GM23338 (cell line): ENCODE results near the gene CERT1. TPM values are rescaled to one million over a fixed set of nuclear protein-coding genes. Genes with fewer than 3 reads are reported as not detected.

ENCODE experiments used
- ATAC-seq: fragments of 200-7000 bp; cut with Tn5 transposase; 3 replicates; pipeline ENCODE4 v1.9.1; 2020
- DNase-seq: peaks from one replicate; pipeline ENCODE4 v3.0.0-alpha.2; 2015; ENCODE audit warnings: low spot score
- H2AFZ ChIP-seq: fragments of 200-600 bp; sonication (generic); 2 replicates; pipeline ENCODE4 v1.8.0; 2016; ENCODE audit warnings: antibody characterized with exemption, mild to moderate bottlenecking, moderate library complexity
- H3F3A ChIP-seq: fragments of 200-600 bp; sonication (generic); replicated peaks from 2 replicates; pipeline ENCODE4 v1.8.0; 2017; ENCODE audit warnings: antibody characterized with exemption, mixed run types, low read depth
- H3K27ac ChIP-seq: fragments of 200-600 bp; sonication (generic); 2 replicates; pipeline ENCODE4 v1.6.1; 2016; ENCODE audit warnings: low read depth
- H3K27me3 ChIP-seq: fragments of 200-600 bp; sonication (generic); 2 replicates; pipeline ENCODE4 v1.8.0; 2016; ENCODE audit warnings: mild to moderate bottlenecking, mixed run types, moderate library complexity; ENCODE audit not compliant: insufficient read depth
- H3K36me3 ChIP-seq: fragments of 200-600 bp; sonication (generic); 2 replicates; pipeline ENCODE4 v1.8.0; 2016; ENCODE audit warnings: mild to moderate bottlenecking; ENCODE audit not compliant: insufficient read depth
- H3K4me1 ChIP-seq: fragments of 200-600 bp; sonication (generic); 2 replicates; pipeline ENCODE4 v1.8.0; 2016; ENCODE audit warnings: mild to moderate bottlenecking, moderate library complexity; ENCODE audit not compliant: insufficient read depth
- H3K4me2 ChIP-seq: fragments of 200-600 bp; sonication (generic); 2 replicates; pipeline ENCODE4 v1.7.1; 2017; ENCODE audit warnings: mixed run types
- H3K4me3 ChIP-seq: fragments of 200-600 bp; sonication (generic); 2 replicates; pipeline ENCODE4 v1.6.1; 2016; ENCODE audit warnings: mixed run types
- H3K79me2 ChIP-seq: fragments of 200-600 bp; sonication (generic); replicated peaks from 2 replicates; pipeline ENCODE4 v1.8.0; 2017; ENCODE audit warnings: mild to moderate bottlenecking; ENCODE audit not compliant: insufficient read depth
- H3K9me2 ChIP-seq: fragments of 200-600 bp; sonication (generic); 2 replicates; pipeline ENCODE4 v1.8.0; 2017; ENCODE audit not compliant: insufficient read depth
- H4K20me1 ChIP-seq: fragments of 200-600 bp; sonication (generic); replicated peaks from 2 replicates; pipeline ENCODE4 v1.8.0; 2017; ENCODE audit warnings: mild to moderate bottlenecking; ENCODE audit not compliant: insufficient read depth
- H3K27ac Mint-ChIP-seq: 2 replicates; pipeline ENCODE4 v1.8.0; 2020; ENCODE audit warnings: inconsistent platforms, mild to moderate bottlenecking, moderate library complexity, mixed read lengths
- H3K27me3 Mint-ChIP-seq: 3 replicates; pipeline ENCODE4 v1.8.0; 2022; ENCODE audit warnings: low read depth, mild to moderate bottlenecking, moderate library complexity, mixed read lengths, inconsistent platforms; ENCODE audit not compliant: insufficient read depth, poor library complexity
- H3K36me3 Mint-ChIP-seq: 3 replicates; pipeline ENCODE4 v1.8.0; 2021; ENCODE audit warnings: low read depth, mild to moderate bottlenecking, inconsistent platforms, moderate library complexity, mixed read lengths
- H3K4me1 Mint-ChIP-seq: 3 replicates; pipeline ENCODE4 v1.8.0; 2020; ENCODE audit warnings: mild to moderate bottlenecking, inconsistent platforms, mixed read lengths
- H3K4me3 Mint-ChIP-seq: 3 replicates; pipeline ENCODE4 v1.8.0; 2021; ENCODE audit warnings: moderate library complexity, mild to moderate bottlenecking, inconsistent platforms, mixed read lengths
- H3K9me3 Mint-ChIP-seq: 3 replicates; pipeline ENCODE4 v1.8.0; 2020; ENCODE audit warnings: moderate library complexity, mild to moderate bottlenecking, inconsistent platforms, mixed read lengths
- CREB1 ChIP-seq: fragments of 250-450 bp; sonication (Bioruptor Pico); IDR thresholded peaks from 2 replicates; pipeline ENCODE4 v1.5.0; 2020; ENCODE audit warnings: low read depth, mild to moderate bottlenecking, moderate library complexity
- CTCF ChIP-seq, 2 experiments: fragments of 200-600 bp in 1 of 2; sonication (generic) in 1 of 2; conservative IDR thresholded peaks; 2 replicates each; pipeline versions ENCODE4 v1.5.1 to v1.6.1; 2016 to 2017; ENCODE audit warnings: antibody characterized with exemption in 2 of 2, low read depth in 2 of 2, mild to moderate bottlenecking in 2 of 2, moderate library complexity in 1 of 2
- EZH2 ChIP-seq: fragments of 200-600 bp; sonication (generic); IDR thresholded peaks from one replicate; pipeline ENCODE4 v1.8.0; 2017; ENCODE audit warnings: antibody characterized with exemption, mild to moderate bottlenecking, low read depth; ENCODE audit not compliant: unreplicated experiment
- EZH2phosphoT487 ChIP-seq: fragments of 200-600 bp; sonication (generic); IDR thresholded peaks from one replicate; pipeline ENCODE4 v1.8.1; 2018; ENCODE audit warnings: antibody characterized with exemption; ENCODE audit not compliant: unreplicated experiment
- JUNB ChIP-seq: IDR thresholded peaks from one replicate; pipeline ENCODE4 v1.6.1; 2016; ENCODE audit warnings: antibody characterized with exemption; ENCODE audit not compliant: unreplicated experiment
- NANOG ChIP-seq: IDR thresholded peaks from 2 replicates; pipeline ENCODE4 v1.6.1; 2016; ENCODE audit warnings: antibody characterized with exemption, borderline replicate concordance
- POLR2AphosphoS5 ChIP-seq: IDR thresholded peaks from 2 replicates; pipeline ENCODE4 v1.6.1; 2016; ENCODE audit warnings: antibody characterized with exemption, low read depth
- STAT1 ChIP-seq: IDR thresholded peaks from one replicate; pipeline ENCODE4 v1.6.1; 2016; ENCODE audit warnings: antibody characterized with exemption; ENCODE audit not compliant: unreplicated experiment
- ZNF114 ChIP-seq: fragments of 250-450 bp; sonication (Bioruptor Pico); IDR thresholded peaks from 2 replicates; pipeline ENCODE4 v1.5.0; 2020; ENCODE audit warnings: mild to moderate bottlenecking, moderate library complexity
- ZNF331 ChIP-seq: fragments of 250-450 bp; sonication (Bioruptor Pico); IDR thresholded peaks from 2 replicates; pipeline ENCODE4 v1.5.0; 2020; ENCODE audit warnings: low read depth, mild to moderate bottlenecking, moderate library complexity
- polyA plus RNA-seq: library from polyadenylated mRNA; unstranded; fragments of >200 nt; fragmentation: Nextera tagmentation; extraction: Ambion mirVana; gene quantifications from 2 replicates; pipeline ENCODE4 v1.2.1, GENCODE V29; 2016
- total RNA-seq: library from RNA; depleted of rRNA; stranded (reverse); fragments of >200 nt; shearing (Covaris generic); gene quantifications from 2 replicates; pipeline ENCODE4 v1.2.3, GENCODE V29; 2014
- TF ChIP-seq, protein P1 (sequence below): fragments of 250-450 bp; sonication (Bioruptor Pico); IDR thresholded peaks from 2 replicates; pipeline ENCODE4 v1.5.0; 2020; ENCODE audit warnings: mild to moderate bottlenecking, moderate library complexity
- TF ChIP-seq, protein P2 (sequence below): IDR thresholded peaks from one replicate; pipeline ENCODE4 v1.6.1; 2018; ENCODE audit warnings: antibody characterized with exemption; ENCODE audit not compliant: unreplicated experiment
- TF ChIP-seq, protein P3 (sequence below): IDR thresholded peaks from 2 replicates; pipeline ENCODE4 v1.6.1; 2016; ENCODE audit warnings: antibody characterized with exemption

Gene CERT1
- total and polyA plus RNA-seq, 2 experiments from 2014 or later: 36.5 to 40.7 TPM

- H3K36me3 ChIP-seq: peaks cover 99% of the 10 kb centered on the region
- H2AFZ ChIP-seq: no peak overlapping the region
- DNase-seq (no peak), ATAC-seq (no peak)
- no peak for TF ChIP-seq CREB1 (CRISPR knock-in tag)
- TF ChIP-seq, protein P1, sequence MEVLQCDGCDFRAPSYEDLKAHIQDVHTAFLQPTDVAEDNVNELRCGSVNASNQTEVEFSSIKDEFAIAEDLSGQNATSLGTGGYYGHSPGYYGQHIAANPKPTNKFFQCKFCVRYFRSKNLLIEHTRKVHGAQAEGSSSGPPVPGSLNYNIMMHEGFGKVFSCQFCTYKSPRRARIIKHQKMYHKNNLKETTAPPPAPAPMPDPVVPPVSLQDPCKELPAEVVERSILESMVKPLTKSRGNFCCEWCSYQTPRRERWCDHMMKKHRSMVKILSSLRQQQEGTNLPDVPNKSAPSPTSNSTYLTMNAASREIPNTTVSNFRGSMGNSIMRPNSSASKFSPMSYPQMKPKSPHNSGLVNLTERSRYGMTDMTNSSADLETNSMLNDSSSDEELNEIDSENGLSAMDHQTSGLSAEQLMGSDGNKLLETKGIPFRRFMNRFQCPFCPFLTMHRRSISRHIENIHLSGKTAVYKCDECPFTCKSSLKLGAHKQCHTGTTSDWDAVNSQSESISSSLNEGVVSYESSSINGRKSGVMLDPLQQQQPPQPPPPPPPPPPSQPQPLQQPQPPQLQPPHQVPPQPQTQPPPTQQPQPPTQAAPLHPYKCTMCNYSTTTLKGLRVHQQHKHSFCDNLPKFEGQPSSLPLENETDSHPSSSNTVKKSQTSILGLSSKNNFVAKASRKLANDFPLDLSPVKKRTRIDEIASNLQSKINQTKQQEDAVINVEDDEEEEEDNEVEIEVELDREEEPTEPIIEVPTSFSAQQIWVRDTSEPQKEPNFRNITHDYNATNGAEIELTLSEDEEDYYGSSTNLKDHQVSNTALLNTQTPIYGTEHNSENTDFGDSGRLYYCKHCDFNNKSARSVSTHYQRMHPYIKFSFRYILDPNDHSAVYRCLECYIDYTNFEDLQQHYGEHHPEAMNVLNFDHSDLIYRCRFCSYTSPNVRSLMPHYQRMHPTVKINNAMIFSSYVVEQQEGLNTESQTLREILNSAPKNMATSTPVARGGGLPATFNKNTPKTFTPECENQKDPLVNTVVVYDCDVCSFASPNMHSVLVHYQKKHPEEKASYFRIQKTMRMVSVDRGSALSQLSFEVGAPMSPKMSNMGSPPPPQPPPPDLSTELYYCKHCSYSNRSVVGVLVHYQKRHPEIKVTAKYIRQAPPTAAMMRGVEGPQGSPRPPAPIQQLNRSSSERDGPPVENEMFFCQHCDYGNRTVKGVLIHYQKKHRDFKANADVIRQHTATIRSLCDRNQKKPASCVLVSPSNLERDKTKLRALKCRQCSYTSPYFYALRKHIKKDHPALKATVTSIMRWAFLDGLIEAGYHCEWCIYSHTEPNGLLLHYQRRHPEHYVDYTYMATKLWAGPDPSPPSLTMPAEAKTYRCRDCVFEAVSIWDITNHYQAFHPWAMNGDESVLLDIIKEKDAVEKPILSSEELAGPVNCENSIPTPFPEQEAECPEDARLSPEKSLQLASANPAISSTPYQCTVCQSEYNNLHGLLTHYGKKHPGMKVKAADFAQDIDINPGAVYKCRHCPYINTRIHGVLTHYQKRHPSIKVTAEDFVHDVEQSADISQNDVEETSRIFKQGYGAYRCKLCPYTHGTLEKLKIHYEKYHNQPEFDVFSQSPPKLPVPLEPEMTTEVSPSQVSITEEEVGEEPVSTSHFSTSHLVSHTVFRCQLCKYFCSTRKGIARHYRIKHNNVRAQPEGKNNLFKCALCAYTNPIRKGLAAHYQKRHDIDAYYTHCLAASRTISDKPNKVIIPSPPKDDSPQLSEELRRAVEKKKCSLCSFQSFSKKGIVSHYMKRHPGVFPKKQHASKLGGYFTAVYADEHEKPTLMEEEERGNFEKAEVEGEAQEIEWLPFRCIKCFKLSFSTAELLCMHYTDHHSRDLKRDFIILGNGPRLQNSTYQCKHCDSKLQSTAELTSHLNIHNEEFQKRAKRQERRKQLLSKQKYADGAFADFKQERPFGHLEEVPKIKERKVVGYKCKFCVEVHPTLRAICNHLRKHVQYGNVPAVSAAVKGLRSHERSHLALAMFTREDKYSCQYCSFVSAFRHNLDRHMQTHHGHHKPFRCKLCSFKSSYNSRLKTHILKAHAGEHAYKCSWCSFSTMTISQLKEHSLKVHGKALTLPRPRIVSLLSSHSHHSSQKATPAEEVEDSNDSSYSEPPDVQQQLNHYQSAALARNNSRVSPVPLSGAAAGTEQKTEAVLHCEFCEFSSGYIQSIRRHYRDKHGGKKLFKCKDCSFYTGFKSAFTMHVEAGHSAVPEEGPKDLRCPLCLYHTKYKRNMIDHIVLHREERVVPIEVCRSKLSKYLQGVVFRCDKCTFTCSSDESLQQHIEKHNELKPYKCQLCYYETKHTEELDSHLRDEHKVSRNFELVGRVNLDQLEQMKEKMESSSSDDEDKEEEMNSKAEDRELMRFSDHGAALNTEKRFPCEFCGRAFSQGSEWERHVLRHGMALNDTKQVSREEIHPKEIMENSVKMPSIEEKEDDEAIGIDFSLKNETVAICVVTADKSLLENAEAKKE (CRISPR knock-in tag): no peak
- TF ChIP-seq POLR2AphosphoS5: no peak
- no peak for TF ChIP-seq JUNB
- no peak for TF ChIP-seq ZNF331 (CRISPR knock-in tag)
- TF ChIP-seq STAT1: no peak
- TF ChIP-seq, protein P2, sequence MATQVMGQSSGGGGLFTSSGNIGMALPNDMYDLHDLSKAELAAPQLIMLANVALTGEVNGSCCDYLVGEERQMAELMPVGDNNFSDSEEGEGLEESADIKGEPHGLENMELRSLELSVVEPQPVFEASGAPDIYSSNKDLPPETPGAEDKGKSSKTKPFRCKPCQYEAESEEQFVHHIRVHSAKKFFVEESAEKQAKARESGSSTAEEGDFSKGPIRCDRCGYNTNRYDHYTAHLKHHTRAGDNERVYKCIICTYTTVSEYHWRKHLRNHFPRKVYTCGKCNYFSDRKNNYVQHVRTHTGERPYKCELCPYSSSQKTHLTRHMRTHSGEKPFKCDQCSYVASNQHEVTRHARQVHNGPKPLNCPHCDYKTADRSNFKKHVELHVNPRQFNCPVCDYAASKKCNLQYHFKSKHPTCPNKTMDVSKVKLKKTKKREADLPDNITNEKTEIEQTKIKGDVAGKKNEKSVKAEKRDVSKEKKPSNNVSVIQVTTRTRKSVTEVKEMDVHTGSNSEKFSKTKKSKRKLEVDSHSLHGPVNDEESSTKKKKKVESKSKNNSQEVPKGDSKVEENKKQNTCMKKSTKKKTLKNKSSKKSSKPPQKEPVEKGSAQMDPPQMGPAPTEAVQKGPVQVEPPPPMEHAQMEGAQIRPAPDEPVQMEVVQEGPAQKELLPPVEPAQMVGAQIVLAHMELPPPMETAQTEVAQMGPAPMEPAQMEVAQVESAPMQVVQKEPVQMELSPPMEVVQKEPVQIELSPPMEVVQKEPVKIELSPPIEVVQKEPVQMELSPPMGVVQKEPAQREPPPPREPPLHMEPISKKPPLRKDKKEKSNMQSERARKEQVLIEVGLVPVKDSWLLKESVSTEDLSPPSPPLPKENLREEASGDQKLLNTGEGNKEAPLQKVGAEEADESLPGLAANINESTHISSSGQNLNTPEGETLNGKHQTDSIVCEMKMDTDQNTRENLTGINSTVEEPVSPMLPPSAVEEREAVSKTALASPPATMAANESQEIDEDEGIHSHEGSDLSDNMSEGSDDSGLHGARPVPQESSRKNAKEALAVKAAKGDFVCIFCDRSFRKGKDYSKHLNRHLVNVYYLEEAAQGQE: no peak
- TF ChIP-seq ZNF114: no peak
- TF ChIP-seq, protein P3, sequence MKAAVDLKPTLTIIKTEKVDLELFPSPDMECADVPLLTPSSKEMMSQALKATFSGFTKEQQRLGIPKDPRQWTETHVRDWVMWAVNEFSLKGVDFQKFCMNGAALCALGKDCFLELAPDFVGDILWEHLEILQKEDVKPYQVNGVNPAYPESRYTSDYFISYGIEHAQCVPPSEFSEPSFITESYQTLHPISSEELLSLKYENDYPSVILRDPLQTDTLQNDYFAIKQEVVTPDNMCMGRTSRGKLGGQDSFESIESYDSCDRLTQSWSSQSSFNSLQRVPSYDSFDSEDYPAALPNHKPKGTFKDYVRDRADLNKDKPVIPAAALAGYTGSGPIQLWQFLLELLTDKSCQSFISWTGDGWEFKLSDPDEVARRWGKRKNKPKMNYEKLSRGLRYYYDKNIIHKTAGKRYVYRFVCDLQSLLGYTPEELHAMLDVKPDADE: no peak
- no peak for TF ChIP-seq EZH2
- no peak for TF ChIP-seq EZH2phosphoT487
- no peak for TF ChIP-seq NANOG
- no peak for TF ChIP-seq CTCF (conservative IDR thresholded peaks at IDR 0.05; ENCODE audit: low read depth in 2 of 2)
- H3K4me2 ChIP-seq: no peak overlapping the region
- Mint-ChIP-seq H3K27ac (no peak overlapping the region), H3K4me1 (no peaks in the 10 kb centered on the region), H3K36me3 (peaks cover 90% of the 10 kb centered on the region), H3K4me3 (no peak overlapping the region), H3K9me3 (no peaks in the 10 kb centered on the region), H3K27me3 (no peaks in the 10 kb centered on the region)
- H3K27ac ChIP-seq: no peak overlapping the region
- H3K4me1 ChIP-seq: no peaks in the 10 kb centered on the region
- no peaks in the 10 kb centered on the region for H3K9me2 ChIP-seq
- no peak overlapping the region for H3K4me3 ChIP-seq
- H4K20me1 ChIP-seq: peaks cover 22% of the 10 kb centered on the region; the same call in 1 of the 2 replicates
- H3K79me2 ChIP-seq: peaks cover 19% of the 10 kb centered on the region
- H3K27me3 ChIP-seq: no peaks in the 10 kb centered on the region
- peaks cover 10% of the 10 kb centered on the region; the same call in 1 of the 2 replicates for H3F3A ChIP-seq
These were observed 156.2 kb downstream of the CERT1 start for GRCh38 chr5:75355236-75355635.
